WTC11 (cell line): ENCODE measurements around the gene TMEM217. TPM values are rescaled to one million over a fixed set of nuclear protein-coding genes. Genes with fewer than 3 reads are reported as not detected.

Experiments used
- ATAC-seq: fragments of 200-7000 bp; cut with Tn5 transposase; 2 replicates; pipeline ENCODE4 v1.10.0; 2021; ENCODE audit warnings: mild to moderate bottlenecking, moderate library complexity
- CTCF ChIA-PET: fragments of 300-600 bp; sonication (Branson Sonifier 250); formaldehyde crosslinking; loops from one replicate; lab custom pipeline; 2021; ENCODE audit warnings: antibody characterized with exemption; lab: Charles Lee
- POLR2A ChIA-PET: fragments of 350-600 bp; sonication (Branson Sonifier 250); formaldehyde crosslinking; loops from one replicate; lab custom pipeline; 2021; ENCODE audit warnings: antibody characterized with exemption; lab: Charles Lee
- DNase-seq: peaks from one replicate; pipeline ENCODE4 v3.0.0; 2021; ENCODE audit warnings: low spot score
- H3K27ac Mint-ChIP-seq: 2 replicates; pipeline ENCODE4 v1.8.0; 2021; ENCODE audit warnings: mixed read lengths
- H3K27me3 Mint-ChIP-seq: 2 replicates; pipeline ENCODE4 v1.8.0; 2021; ENCODE audit warnings: low read depth, mild to moderate bottlenecking, moderate library complexity, mixed read lengths
- H3K36me3 Mint-ChIP-seq: 2 replicates; pipeline ENCODE4 v1.8.0; 2021; ENCODE audit warnings: mixed read lengths
- H3K4me1 Mint-ChIP-seq: 2 replicates; pipeline ENCODE4 v1.8.0; 2022; ENCODE audit warnings: mixed read lengths
- H3K4me3 Mint-ChIP-seq: 2 replicates; pipeline ENCODE4 v1.8.0; 2021; ENCODE audit warnings: mild to moderate bottlenecking, moderate library complexity, mixed read lengths
- H3K9me3 Mint-ChIP-seq: 2 replicates; pipeline ENCODE4 v1.8.0; 2021; ENCODE audit warnings: mixed read lengths
- CBFB ChIP-seq: sonication (generic); formaldehyde crosslinking; IDR thresholded peaks from 2 replicates; pipeline ENCODE4 v1.8.1; 2022; ENCODE audit warnings: mild to moderate bottlenecking, low read depth, missing genetic modification reagents
- FOXK1 ChIP-seq: sonication (generic); formaldehyde crosslinking; IDR thresholded peaks from 2 replicates; pipeline ENCODE4 v1.8.0; 2022; ENCODE audit warnings: mild to moderate bottlenecking, moderate library complexity, missing genetic modification reagents
- KAT7 ChIP-seq: sonication (generic); formaldehyde crosslinking; IDR thresholded peaks from 2 replicates; pipeline ENCODE4 v1.8.1; 2023; ENCODE audit warnings: missing genetic modification reagents, mild to moderate bottlenecking, borderline replicate concordance
- NFE2L1 ChIP-seq: sonication (generic); formaldehyde crosslinking; IDR thresholded peaks from 2 replicates; pipeline ENCODE4 v1.8.1; 2023; ENCODE audit warnings: missing genetic modification reagents
- TCF7 ChIP-seq: sonication (generic); formaldehyde crosslinking; IDR thresholded peaks from 2 replicates; pipeline ENCODE4 v1.8.0; 2022; ENCODE audit warnings: mild to moderate bottlenecking, low read depth, missing genetic modification reagents, moderate library complexity
- TEAD1 ChIP-seq: sonication (generic); formaldehyde crosslinking; IDR thresholded peaks from 2 replicates; pipeline ENCODE4 v1.8.0; 2022; ENCODE audit warnings: mild to moderate bottlenecking, missing genetic modification reagents
- ZNF138 ChIP-seq: sonication (generic); formaldehyde crosslinking; conservative IDR thresholded peaks from 2 replicates; pipeline ENCODE4 v1.8.1; 2022; ENCODE audit warnings: mild to moderate bottlenecking, moderate library complexity, missing genetic modification reagents
- ZNF219 ChIP-seq: sonication (generic); formaldehyde crosslinking; IDR thresholded peaks from 2 replicates; pipeline ENCODE4 v1.8.0; 2023; ENCODE audit warnings: missing genetic modification reagents, mild to moderate bottlenecking, borderline replicate concordance
- ZNF396 ChIP-seq: fragments of 250-450 bp; sonication (Bioruptor Pico); IDR thresholded peaks from 2 replicates; pipeline ENCODE4 v1.8.0; 2021; ENCODE audit warnings: mild to moderate bottlenecking, moderate library complexity, borderline replicate concordance
- ZNF416 ChIP-seq: fragments of 250-450 bp; sonication (Bioruptor Pico); IDR thresholded peaks from 2 replicates; pipeline ENCODE4 v1.9.0; 2021; ENCODE audit warnings: mild to moderate bottlenecking, inconsistent platforms
- total RNA-seq: library from RNA; stranded (reverse); gene quantifications from 3 replicates; pipeline ENCODE4 v1.2.3, GENCODE V29; 2021
- TF ChIP-seq, protein P1 (sequence below): fragments of 250-450 bp; sonication (Bioruptor Pico); IDR thresholded peaks from 2 replicates; pipeline ENCODE4 v1.9.0; 2021; ENCODE audit warnings: mild to moderate bottlenecking, borderline replicate concordance
- TF ChIP-seq, protein P2 (sequence below): sonication (generic); formaldehyde crosslinking; IDR thresholded peaks from 2 replicates; pipeline ENCODE4 v1.8.0; 2022; ENCODE audit warnings: mild to moderate bottlenecking, missing genetic modification reagents
- TF ChIP-seq, protein P3 (sequence below): sonication (generic); formaldehyde crosslinking; IDR thresholded peaks from 2 replicates; pipeline ENCODE4 v1.8.0; 2022; ENCODE audit warnings: missing genetic modification reagents
- TF ChIP-seq, protein P4 (sequence below): sonication (generic); formaldehyde crosslinking; IDR thresholded peaks from 2 replicates; pipeline ENCODE4 v1.8.1; 2022; ENCODE audit warnings: missing genetic modification reagents, borderline replicate concordance
- TF ChIP-seq, protein P5 (sequence below): sonication (generic); formaldehyde crosslinking; IDR thresholded peaks from 2 replicates; pipeline ENCODE4 v1.8.0; 2023; ENCODE audit warnings: missing genetic modification reagents
- TF ChIP-seq, protein P6 (sequence below): sonication (generic); formaldehyde crosslinking; IDR thresholded peaks from 2 replicates; pipeline ENCODE4 v1.8.1; 2023; ENCODE audit warnings: mild to moderate bottlenecking, missing genetic modification reagents, borderline replicate concordance

TMEM217 gene
- total RNA-seq, 1 experiment from 2014 or later, result 0.61 TPM

DNA sequence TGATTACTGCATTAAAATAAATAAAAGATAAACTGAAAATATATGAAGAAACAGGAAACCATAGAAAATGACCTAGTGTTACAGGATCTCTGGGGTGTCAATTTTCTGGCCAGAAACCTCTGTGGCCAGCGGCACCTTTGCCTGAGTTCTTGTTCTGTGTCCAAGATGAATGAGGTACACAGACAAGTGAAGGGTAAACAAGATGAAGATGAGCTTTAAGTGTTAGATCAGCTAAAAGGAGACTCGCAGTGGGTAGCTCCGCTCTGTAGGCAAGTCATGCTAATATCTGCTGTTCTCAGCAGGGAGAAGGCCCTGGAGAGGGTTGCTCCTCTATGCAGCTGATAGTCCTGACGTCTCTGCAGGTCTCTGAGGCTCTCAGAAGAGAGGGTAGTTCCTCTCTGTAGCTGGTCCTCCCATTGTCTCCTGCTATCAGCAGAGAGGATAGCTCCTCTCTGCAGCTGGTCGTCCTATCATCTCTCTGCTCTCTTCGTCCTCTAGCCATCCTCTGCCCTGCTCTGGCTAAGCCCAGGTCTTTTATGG is 36.3 kb downstream of the TMEM217 start (continued):
- TF ChIP-seq, protein P1, sequence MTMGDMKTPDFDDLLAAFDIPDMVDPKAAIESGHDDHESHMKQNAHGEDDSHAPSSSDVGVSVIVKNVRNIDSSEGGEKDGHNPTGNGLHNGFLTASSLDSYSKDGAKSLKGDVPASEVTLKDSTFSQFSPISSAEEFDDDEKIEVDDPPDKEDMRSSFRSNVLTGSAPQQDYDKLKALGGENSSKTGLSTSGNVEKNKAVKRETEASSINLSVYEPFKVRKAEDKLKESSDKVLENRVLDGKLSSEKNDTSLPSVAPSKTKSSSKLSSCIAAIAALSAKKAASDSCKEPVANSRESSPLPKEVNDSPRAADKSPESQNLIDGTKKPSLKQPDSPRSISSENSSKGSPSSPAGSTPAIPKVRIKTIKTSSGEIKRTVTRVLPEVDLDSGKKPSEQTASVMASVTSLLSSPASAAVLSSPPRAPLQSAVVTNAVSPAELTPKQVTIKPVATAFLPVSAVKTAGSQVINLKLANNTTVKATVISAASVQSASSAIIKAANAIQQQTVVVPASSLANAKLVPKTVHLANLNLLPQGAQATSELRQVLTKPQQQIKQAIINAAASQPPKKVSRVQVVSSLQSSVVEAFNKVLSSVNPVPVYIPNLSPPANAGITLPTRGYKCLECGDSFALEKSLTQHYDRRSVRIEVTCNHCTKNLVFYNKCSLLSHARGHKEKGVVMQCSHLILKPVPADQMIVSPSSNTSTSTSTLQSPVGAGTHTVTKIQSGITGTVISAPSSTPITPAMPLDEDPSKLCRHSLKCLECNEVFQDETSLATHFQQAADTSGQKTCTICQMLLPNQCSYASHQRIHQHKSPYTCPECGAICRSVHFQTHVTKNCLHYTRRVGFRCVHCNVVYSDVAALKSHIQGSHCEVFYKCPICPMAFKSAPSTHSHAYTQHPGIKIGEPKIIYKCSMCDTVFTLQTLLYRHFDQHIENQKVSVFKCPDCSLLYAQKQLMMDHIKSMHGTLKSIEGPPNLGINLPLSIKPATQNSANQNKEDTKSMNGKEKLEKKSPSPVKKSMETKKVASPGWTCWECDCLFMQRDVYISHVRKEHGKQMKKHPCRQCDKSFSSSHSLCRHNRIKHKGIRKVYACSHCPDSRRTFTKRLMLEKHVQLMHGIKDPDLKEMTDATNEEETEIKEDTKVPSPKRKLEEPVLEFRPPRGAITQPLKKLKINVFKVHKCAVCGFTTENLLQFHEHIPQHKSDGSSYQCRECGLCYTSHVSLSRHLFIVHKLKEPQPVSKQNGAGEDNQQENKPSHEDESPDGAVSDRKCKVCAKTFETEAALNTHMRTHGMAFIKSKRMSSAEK (CRISPR knock-in tag), result no peak
- TF ChIP-seq KAT7 (CRISPR knock-in tag) (peak; percentile 50; the same call in 1 of the 2 replicates), NFE2L1 (CRISPR knock-in tag) (no peak), TEAD1 (CRISPR knock-in tag) (no peak), FOXK1 (CRISPR knock-in tag) (0 out of 2 replicates have a peak, but pooled peaks have one; percentile 10), TCF7 (no peak)
- TF ChIP-seq, protein P2, sequence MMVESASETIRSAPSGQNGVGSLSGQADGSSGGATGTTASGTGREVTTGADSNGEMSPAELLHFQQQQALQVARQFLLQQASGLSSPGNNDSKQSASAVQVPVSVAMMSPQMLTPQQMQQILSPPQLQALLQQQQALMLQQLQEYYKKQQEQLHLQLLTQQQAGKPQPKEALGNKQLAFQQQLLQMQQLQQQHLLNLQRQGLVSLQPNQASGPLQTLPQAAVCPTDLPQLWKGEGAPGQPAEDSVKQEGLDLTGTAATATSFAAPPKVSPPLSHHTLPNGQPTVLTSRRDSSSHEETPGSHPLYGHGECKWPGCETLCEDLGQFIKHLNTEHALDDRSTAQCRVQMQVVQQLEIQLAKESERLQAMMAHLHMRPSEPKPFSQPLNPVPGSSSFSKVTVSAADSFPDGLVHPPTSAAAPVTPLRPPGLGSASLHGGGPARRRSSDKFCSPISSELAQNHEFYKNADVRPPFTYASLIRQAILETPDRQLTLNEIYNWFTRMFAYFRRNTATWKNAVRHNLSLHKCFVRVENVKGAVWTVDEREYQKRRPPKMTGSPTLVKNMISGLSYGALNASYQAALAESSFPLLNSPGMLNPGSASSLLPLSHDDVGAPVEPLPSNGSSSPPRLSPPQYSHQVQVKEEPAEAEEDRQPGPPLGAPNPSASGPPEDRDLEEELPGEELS (CRISPR knock-in tag), result no peak
- TF ChIP-seq, protein P3, sequence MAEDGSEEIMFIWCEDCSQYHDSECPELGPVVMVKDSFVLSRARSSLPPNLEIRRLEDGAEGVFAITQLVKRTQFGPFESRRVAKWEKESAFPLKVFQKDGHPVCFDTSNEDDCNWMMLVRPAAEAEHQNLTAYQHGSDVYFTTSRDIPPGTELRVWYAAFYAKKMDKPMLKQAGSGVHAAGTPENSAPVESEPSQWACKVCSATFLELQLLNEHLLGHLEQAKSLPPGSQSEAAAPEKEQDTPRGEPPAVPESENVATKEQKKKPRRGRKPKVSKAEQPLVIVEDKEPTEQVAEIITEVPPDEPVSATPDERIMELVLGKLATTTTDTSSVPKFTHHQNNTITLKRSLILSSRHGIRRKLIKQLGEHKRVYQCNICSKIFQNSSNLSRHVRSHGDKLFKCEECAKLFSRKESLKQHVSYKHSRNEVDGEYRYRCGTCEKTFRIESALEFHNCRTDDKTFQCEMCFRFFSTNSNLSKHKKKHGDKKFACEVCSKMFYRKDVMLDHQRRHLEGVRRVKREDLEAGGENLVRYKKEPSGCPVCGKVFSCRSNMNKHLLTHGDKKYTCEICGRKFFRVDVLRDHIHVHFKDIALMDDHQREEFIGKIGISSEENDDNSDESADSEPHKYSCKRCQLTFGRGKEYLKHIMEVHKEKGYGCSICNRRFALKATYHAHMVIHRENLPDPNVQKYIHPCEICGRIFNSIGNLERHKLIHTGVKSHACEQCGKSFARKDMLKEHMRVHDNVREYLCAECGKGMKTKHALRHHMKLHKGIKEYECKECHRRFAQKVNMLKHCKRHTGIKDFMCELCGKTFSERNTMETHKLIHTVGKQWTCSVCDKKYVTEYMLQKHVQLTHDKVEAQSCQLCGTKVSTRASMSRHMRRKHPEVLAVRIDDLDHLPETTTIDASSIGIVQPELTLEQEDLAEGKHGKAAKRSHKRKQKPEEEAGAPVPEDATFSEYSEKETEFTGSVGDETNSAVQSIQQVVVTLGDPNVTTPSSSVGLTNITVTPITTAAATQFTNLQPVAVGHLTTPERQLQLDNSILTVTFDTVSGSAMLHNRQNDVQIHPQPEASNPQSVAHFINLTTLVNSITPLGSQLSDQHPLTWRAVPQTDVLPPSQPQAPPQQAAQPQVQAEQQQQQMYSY (CRISPR knock-in tag), result no peak
- TF ChIP-seq, all 79 proteins: peak for 2

DNA sequence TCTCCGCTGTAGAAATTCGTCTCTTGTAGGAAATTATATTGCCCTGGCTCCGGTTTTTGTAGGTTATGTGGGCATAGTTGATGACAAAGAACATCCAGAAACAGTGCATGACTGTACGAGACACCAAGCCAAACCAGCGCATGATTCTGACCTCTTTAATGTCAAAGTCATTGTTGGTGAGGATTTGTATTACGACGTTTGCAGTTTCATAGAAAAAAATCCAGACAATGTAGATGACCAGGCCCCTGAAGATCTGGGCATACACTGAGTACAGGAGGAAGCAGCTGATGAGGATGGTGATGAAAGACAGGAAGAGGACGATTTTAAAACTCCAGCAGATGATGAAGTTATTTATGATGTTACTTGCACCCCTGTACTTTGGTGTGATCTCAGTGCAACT is 39.4 kb downstream of the TMEM217 start:
- H3K4me1 Mint-ChIP-seq, result peaks cover 10% of the 10 kb centered on the region
- H3K9me3 Mint-ChIP-seq, result no peaks in the 10 kb centered on the region
- H3K4me3 Mint-ChIP-seq, result no peak overlapping the region
- H3K27me3 Mint-ChIP-seq, result no peaks in the 10 kb centered on the region
- POLR2A ChIA-PET, result no interaction called here
- no peaks in the 10 kb centered on the region for H3K36me3 Mint-ChIP-seq
- DNase-seq (no peak), ATAC-seq (no peak)
- H3K27ac Mint-ChIP-seq, result no peak overlapping the region
- CTCF ChIA-PET, result no interaction called here
- TF ChIP-seq ZNF138 (CRISPR knock-in tag) (no peak), ZNF416 (CRISPR knock-in tag) (no peak), ZNF219 (CRISPR knock-in tag) (no peak), ZNF396 (CRISPR knock-in tag) (no peak), CBFB (CRISPR knock-in tag) (no peak)
- TF ChIP-seq, protein P4, sequence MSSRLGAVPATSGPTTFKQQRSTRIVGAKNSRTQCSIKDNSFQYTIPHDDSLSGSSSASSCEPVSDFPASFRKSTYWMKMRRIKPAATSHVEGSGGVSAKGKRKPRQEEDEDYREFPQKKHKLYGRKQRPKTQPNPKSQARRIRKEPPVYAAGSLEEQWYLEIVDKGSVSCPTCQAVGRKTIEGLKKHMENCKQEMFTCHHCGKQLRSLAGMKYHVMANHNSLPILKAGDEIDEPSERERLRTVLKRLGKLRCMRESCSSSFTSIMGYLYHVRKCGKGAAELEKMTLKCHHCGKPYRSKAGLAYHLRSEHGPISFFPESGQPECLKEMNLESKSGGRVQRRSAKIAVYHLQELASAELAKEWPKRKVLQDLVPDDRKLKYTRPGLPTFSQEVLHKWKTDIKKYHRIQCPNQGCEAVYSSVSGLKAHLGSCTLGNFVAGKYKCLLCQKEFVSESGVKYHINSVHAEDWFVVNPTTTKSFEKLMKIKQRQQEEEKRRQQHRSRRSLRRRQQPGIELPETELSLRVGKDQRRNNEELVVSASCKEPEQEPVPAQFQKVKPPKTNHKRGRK (CRISPR knock-in tag), result no peak
- TF ChIP-seq, protein P5, sequence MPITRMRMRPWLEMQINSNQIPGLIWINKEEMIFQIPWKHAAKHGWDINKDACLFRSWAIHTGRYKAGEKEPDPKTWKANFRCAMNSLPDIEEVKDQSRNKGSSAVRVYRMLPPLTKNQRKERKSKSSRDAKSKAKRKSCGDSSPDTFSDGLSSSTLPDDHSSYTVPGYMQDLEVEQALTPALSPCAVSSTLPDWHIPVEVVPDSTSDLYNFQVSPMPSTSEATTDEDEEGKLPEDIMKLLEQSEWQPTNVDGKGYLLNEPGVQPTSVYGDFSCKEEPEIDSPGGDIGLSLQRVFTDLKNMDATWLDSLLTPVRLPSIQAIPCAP, result no peak
- TF ChIP-seq, protein P6, sequence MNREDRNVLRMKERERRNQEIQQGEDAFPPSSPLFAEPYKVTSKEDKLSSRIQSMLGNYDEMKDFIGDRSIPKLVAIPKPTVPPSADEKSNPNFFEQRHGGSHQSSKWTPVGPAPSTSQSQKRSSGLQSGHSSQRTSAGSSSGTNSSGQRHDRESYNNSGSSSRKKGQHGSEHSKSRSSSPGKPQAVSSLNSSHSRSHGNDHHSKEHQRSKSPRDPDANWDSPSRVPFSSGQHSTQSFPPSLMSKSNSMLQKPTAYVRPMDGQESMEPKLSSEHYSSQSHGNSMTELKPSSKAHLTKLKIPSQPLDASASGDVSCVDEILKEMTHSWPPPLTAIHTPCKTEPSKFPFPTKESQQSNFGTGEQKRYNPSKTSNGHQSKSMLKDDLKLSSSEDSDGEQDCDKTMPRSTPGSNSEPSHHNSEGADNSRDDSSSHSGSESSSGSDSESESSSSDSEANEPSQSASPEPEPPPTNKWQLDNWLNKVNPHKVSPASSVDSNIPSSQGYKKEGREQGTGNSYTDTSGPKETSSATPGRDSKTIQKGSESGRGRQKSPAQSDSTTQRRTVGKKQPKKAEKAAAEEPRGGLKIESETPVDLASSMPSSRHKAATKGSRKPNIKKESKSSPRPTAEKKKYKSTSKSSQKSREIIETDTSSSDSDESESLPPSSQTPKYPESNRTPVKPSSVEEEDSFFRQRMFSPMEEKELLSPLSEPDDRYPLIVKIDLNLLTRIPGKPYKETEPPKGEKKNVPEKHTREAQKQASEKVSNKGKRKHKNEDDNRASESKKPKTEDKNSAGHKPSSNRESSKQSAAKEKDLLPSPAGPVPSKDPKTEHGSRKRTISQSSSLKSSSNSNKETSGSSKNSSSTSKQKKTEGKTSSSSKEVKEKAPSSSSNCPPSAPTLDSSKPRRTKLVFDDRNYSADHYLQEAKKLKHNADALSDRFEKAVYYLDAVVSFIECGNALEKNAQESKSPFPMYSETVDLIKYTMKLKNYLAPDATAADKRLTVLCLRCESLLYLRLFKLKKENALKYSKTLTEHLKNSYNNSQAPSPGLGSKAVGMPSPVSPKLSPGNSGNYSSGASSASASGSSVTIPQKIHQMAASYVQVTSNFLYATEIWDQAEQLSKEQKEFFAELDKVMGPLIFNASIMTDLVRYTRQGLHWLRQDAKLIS, result no peak
